HEK293 (cell line): Measurements from ENCODE around the gene NEURL2.

ENCODE experiments used
- CTCF ChIP-seq: fragments of 450-650 bp; formaldehyde crosslinking; IDR thresholded peaks from 2 replicates; pipeline ENCODE4 v1.5.1; 2016; ENCODE audit warnings: missing biosample characterization, missing genetic modification characterization
- FEZF1 ChIP-seq: fragments of 450-650 bp; formaldehyde crosslinking; IDR thresholded peaks from 2 replicates; pipeline ENCODE4 v1.5.1; 2016; ENCODE audit warnings: missing biosample characterization, missing genetic modification characterization
- PRDM4 ChIP-seq: fragments of 450-650 bp; formaldehyde crosslinking; IDR thresholded peaks from 2 replicates; pipeline ENCODE4 v1.5.1; 2017; ENCODE audit warnings: missing biosample characterization, missing genetic modification characterization
- REPIN1 ChIP-seq: fragments of 450-650 bp; formaldehyde crosslinking; IDR thresholded peaks from 2 replicates; pipeline ENCODE4 v1.5.1; 2017; ENCODE audit warnings: missing biosample characterization, missing genetic modification characterization, low read depth
- SETDB1 ChIP-seq: IDR thresholded peaks from one replicate; pipeline ENCODE4 v1.6.1; 2017; ENCODE audit warnings: mild to moderate bottlenecking, low read length, moderate library complexity, mixed read lengths; ENCODE audit not compliant: insufficient read length
- SP3 ChIP-seq: fragments of 450-650 bp; formaldehyde crosslinking; IDR thresholded peaks from 2 replicates; pipeline ENCODE4 v1.5.1; 2016; ENCODE audit warnings: missing biosample characterization, missing genetic modification characterization
- TSHZ1 ChIP-seq: fragments of 450-650 bp; formaldehyde crosslinking; IDR thresholded peaks from 2 replicates; pipeline ENCODE4 v1.5.1; 2016; ENCODE audit warnings: missing biosample characterization, missing genetic modification characterization, borderline replicate concordance
- YY1 ChIP-seq: fragments of 450-650 bp; formaldehyde crosslinking; IDR thresholded peaks from 2 replicates; pipeline ENCODE4 v1.5.1; 2018; ENCODE audit warnings: missing biosample characterization, missing genetic modification characterization
- ZBTB1 ChIP-seq: fragments of 450-650 bp; formaldehyde crosslinking; IDR thresholded peaks from 2 replicates; pipeline ENCODE4 v1.5.1; 2016; ENCODE audit warnings: missing biosample characterization, missing genetic modification characterization
- ZBTB26 ChIP-seq: fragments of 450-650 bp; formaldehyde crosslinking; optimal IDR thresholded peaks from 2 replicates; pipeline ENCODE3; 2016; ENCODE audit warnings: missing biosample characterization, mild to moderate bottlenecking, missing genetic modification characterization
- ZFP37 ChIP-seq: fragments of 450-650 bp; formaldehyde crosslinking; IDR thresholded peaks from 2 replicates; pipeline ENCODE4 v1.5.1; 2016; ENCODE audit warnings: missing biosample characterization, missing genetic modification characterization
- ZNF10 ChIP-seq: fragments of 450-650 bp; formaldehyde crosslinking; IDR thresholded peaks from 2 replicates; pipeline ENCODE4 v1.5.1; 2017; ENCODE audit warnings: missing biosample characterization, missing genetic modification characterization
- ZNF112 ChIP-seq: fragments of 450-650 bp; formaldehyde crosslinking; IDR thresholded peaks from 2 replicates; pipeline ENCODE4 v1.5.0; 2017; ENCODE audit warnings: missing biosample characterization, missing genetic modification characterization
- ZNF157 ChIP-seq: fragments of 450-650 bp; formaldehyde crosslinking; IDR thresholded peaks from 2 replicates; pipeline ENCODE4 v1.5.1; 2016; ENCODE audit warnings: missing biosample characterization, missing genetic modification characterization
- ZNF18 ChIP-seq: fragments of 450-650 bp; formaldehyde crosslinking; IDR thresholded peaks from 2 replicates; pipeline ENCODE4 v1.5.1; 2016; ENCODE audit warnings: missing biosample characterization, missing genetic modification characterization
- ZNF24 ChIP-seq: fragments of 450-650 bp; formaldehyde crosslinking; IDR thresholded peaks from 2 replicates; pipeline ENCODE4 v1.5.1; 2016; ENCODE audit warnings: missing biosample characterization, missing genetic modification characterization
- ZNF26 ChIP-seq: fragments of 450-650 bp; formaldehyde crosslinking; IDR thresholded peaks from 2 replicates; pipeline ENCODE4 v1.5.1; 2016; ENCODE audit warnings: missing biosample characterization, missing genetic modification characterization
- ZNF473 ChIP-seq: fragments of 450-650 bp; formaldehyde crosslinking; IDR thresholded peaks from 2 replicates; pipeline ENCODE4 v1.5.1; 2017; ENCODE audit warnings: missing biosample characterization, missing genetic modification characterization
- ZNF521 ChIP-seq: fragments of 450-650 bp; formaldehyde crosslinking; IDR thresholded peaks from 2 replicates; pipeline ENCODE4 v1.5.1; 2017; ENCODE audit warnings: missing biosample characterization, mild to moderate bottlenecking, missing genetic modification characterization
- ZNF529 ChIP-seq: fragments of 450-650 bp; formaldehyde crosslinking; IDR thresholded peaks from 2 replicates; pipeline ENCODE4 v1.5.1; 2017; ENCODE audit warnings: missing genetic modification characterization, missing biosample characterization; ENCODE audit not compliant: insufficient replicate concordance
- ZNF561 ChIP-seq: fragments of 450-650 bp; IDR thresholded peaks from 2 replicates; pipeline ENCODE4 v1.5.1; 2018; ENCODE audit warnings: missing biosample characterization, missing genetic modification characterization, borderline replicate concordance
- ZNF623 ChIP-seq: fragments of 450-650 bp; formaldehyde crosslinking; IDR thresholded peaks from 2 replicates; pipeline ENCODE4 v1.5.1; 2016; ENCODE audit warnings: missing biosample characterization, missing genetic modification characterization
- ZNF629 ChIP-seq: fragments of 450-650 bp; formaldehyde crosslinking; IDR thresholded peaks from 2 replicates; pipeline ENCODE4 v1.5.1; 2017; ENCODE audit warnings: missing biosample characterization, missing genetic modification characterization
- ZNF692 ChIP-seq: fragments of 450-650 bp; formaldehyde crosslinking; IDR thresholded peaks from 2 replicates; pipeline ENCODE4 v1.5.1; 2016; ENCODE audit warnings: missing biosample characterization, missing genetic modification characterization
- ZNF843 ChIP-seq: fragments of 450-650 bp; formaldehyde crosslinking; IDR thresholded peaks from 2 replicates; pipeline ENCODE4 v1.5.1; 2016; ENCODE audit warnings: missing biosample characterization, missing genetic modification characterization
- ZSCAN16 ChIP-seq: fragments of 450-650 bp; formaldehyde crosslinking; IDR thresholded peaks from 2 replicates; pipeline ENCODE4 v1.5.1; 2016; ENCODE audit warnings: missing biosample characterization, missing genetic modification characterization

NEURL2 gene

GRCh38 chr20:45857114-45857881 lies 33.7 kb downstream of the NEURL2 start, which contains the start of the genes ACOT8 and ZSWIM3 (continued):
- no peak for TF ChIP-seq TSHZ1 (tag by site-specific recombination)
- TF ChIP-seq YY1, result peak; percentile 57; the same call in 1 of the 2 replicates
- no peak for TF ChIP-seq ZNF10 (tag by site-specific recombination)
- TF ChIP-seq SETDB1, result no peak
- no peak for TF ChIP-seq ZSCAN16 (tag by site-specific recombination)
- TF ChIP-seq ZNF157 (tag by site-specific recombination), result no peak
- TF ChIP-seq ZNF18 (tag by site-specific recombination), result peak; percentile 89
- no peak for TF ChIP-seq ZNF521
- no peak for TF ChIP-seq ZNF26 (tag by site-specific recombination)
- TF ChIP-seq ZNF623, result no peak
- no peak for TF ChIP-seq REPIN1 (tag by site-specific recombination)
- TF ChIP-seq ZBTB1 (tag by site-specific recombination), result no peak
- TF ChIP-seq ZNF843 (tag by site-specific recombination), result no peak
- no peak for TF ChIP-seq ZNF112 (tag by site-specific recombination)
- TF ChIP-seq PRDM4 (tag by site-specific recombination), result no peak
- TF ChIP-seq ZFP37 (tag by site-specific recombination), result no peak
- TF ChIP-seq ZNF529 (tag by site-specific recombination), result no peak
- no peak for TF ChIP-seq ZNF473 (tag by site-specific recombination)
- TF ChIP-seq ZBTB26 (tag by site-specific recombination), result peak; percentile 17
- no peak for TF ChIP-seq FEZF1
- TF ChIP-seq ZNF692, result peak; percentile 72; the same call in 1 of the 2 replicates
- TF ChIP-seq CTCF (tag by site-specific recombination), result no peak
- TF ChIP-seq SP3 (tag by site-specific recombination), result peak; percentile 85
- TF ChIP-seq ZNF629, result peak; percentile 38; the same call in 1 of the 2 replicates
- TF ChIP-seq ZNF24, result no peak
- TF ChIP-seq ZNF561 (tag by site-specific recombination), result peak; percentile 42; the same call in 1 of the 2 replicates
